B cell (primary cell): ENCODE data around the gene SKA1. TPM values are rescaled to one million over a fixed set of nuclear protein-coding genes. Genes with fewer than 3 reads are reported as not detected.
"Not testable (repeated sequence)": the region's sequence is repeated elsewhere in the genome, so short reads cannot be mapped to it uniquely, and the experiment has no call there.

Experiments used
- ATAC-seq: fragments of 200-7000 bp; cut with Tn5 transposase; one replicate; pipeline ENCODE4 v1.10.0; 2021; ENCODE audit warnings: low read depth, mild to moderate bottlenecking, moderate number of reproducible peaks, moderate library complexity
- CTCF ChIA-PET: fragments of 350-600 bp; sonication (Branson Sonifier 250); formaldehyde crosslinking; loops from one replicate; lab custom pipeline; 2021; ENCODE audit warnings: antibody characterized with exemption, inconsistent platforms; lab: Charles Lee
- POLR2A ChIA-PET: fragments of 350-600 bp; sonication (Branson Sonifier 250); formaldehyde crosslinking; loops from one replicate; lab custom pipeline; 2021; ENCODE audit warnings: antibody characterized with exemption; lab: Charles Lee
- DNase-seq: peaks from one replicate; pipeline ENCODE4 v3.0.0; 2013
- H2AFZ ChIP-seq: 2 replicates; pipeline ENCODE4 v1.6.1; 2012; ENCODE audit warnings: mild to moderate bottlenecking, low read depth, low read length; ENCODE audit not compliant: insufficient read depth, poor library complexity, severe bottlenecking
- H3K27ac ChIP-seq, 2 donors: 1 replicate in 1 of 2; 2 replicates in 1 of 2; pipeline ENCODE4 v1.5.1; 2012 to 2013; ENCODE audit warnings: low read length in 2 of 2, mild to moderate bottlenecking in 2 of 2, moderate library complexity in 1 of 2
- H3K27me3 ChIP-seq, 4 experiments: fragments of 200-600 bp in 1 of 4; sonication (generic) in 1 of 4; replicated peaks in 1 of 4; 1 replicate in 2 of 4; 2 replicates in 2 of 4; pipeline versions ENCODE4 v1.6.1 to v1.7.0; 2013 to 2016; ENCODE audit warnings: low read length in 3 of 4, mild to moderate bottlenecking in 2 of 4, mixed read lengths in 1 of 4, moderate library complexity in 1 of 4; ENCODE audit not compliant: insufficient read depth in 4 of 4, control insufficient read depth in 3 of 4; ENCODE audit errors: control extremely low read depth in 1 of 4
- H3K36me3 ChIP-seq, 2 experiments: replicated peaks in 1 of 2; 1 replicate in 1 of 2; 2 replicates in 1 of 2; pipeline versions ENCODE4 v1.6.1 to v1.7.1; 2013; ENCODE audit warnings: low read length in 1 of 2; ENCODE audit not compliant: insufficient read depth in 2 of 2, control insufficient read depth in 1 of 2; ENCODE audit errors: control extremely low read depth in 1 of 2, extremely low read depth in 1 of 2
- H3K4me1 ChIP-seq, 2 donors: fragments of 200-600 bp in 1 of 2; sonication (generic) in 1 of 2; 1 replicate in 1 of 2; 2 replicates in 1 of 2; pipeline versions ENCODE4 v1.5.1 to v1.6.1; 2013 to 2017; ENCODE audit warnings: low read length in 2 of 2; ENCODE audit not compliant: control insufficient read depth in 2 of 2, insufficient read depth in 2 of 2
- H3K4me2 ChIP-seq: replicated peaks from 2 replicates; pipeline ENCODE3; 2012; ENCODE audit warnings: mild to moderate bottlenecking, low read depth, low read length; ENCODE audit not compliant: poor library complexity, severe bottlenecking
- H3K4me3 ChIP-seq, 5 experiments: fragments of 200-600 bp in 1 of 5; sonication (generic) in 1 of 5; 1 replicate in 3 of 5; 2 replicates in 2 of 5; pipeline versions ENCODE4 v1.5.1 to v1.7.0; 2011 to 2016; ENCODE audit warnings: low read length in 4 of 5, mild to moderate bottlenecking in 4 of 5, low read depth in 2 of 5, control low read depth in 1 of 5, moderate library complexity in 1 of 5; ENCODE audit not compliant: insufficient read depth in 1 of 5; ENCODE audit errors: control extremely low read depth in 1 of 5, extremely low read depth in 1 of 5
- H3K79me2 ChIP-seq: fragments of 200-600 bp; sonication (generic); one replicate; pipeline ENCODE4 v1.6.0; 2016; ENCODE audit warnings: low read length; ENCODE audit not compliant: control insufficient read depth, insufficient read depth
- H3K9ac ChIP-seq: fragments of 200-600 bp; sonication (generic); 2 replicates; pipeline ENCODE4 v1.6.1; 2017; ENCODE audit warnings: mild to moderate bottlenecking, low read length, moderate library complexity
- H3K9me3 ChIP-seq, 3 donors: one replicate each; pipeline versions ENCODE4 v1.6.1 to v1.7.1; 2013; ENCODE audit warnings: low read length in 2 of 3; ENCODE audit not compliant: control insufficient read depth in 2 of 3, insufficient read depth in 1 of 3; ENCODE audit errors: control extremely low read depth in 1 of 3
- H4K20me1 ChIP-seq: 2 replicates; pipeline ENCODE4 v1.6.0; 2012; ENCODE audit warnings: mild to moderate bottlenecking, low read length; ENCODE audit not compliant: insufficient read depth, control insufficient read depth, poor library complexity, severe bottlenecking
- H3K27ac Mint-ChIP-seq: one replicate; pipeline ENCODE4 v1.8.0; 2021; ENCODE audit warnings: mixed read lengths
- H3K27me3 Mint-ChIP-seq: one replicate; pipeline ENCODE4 v1.8.0; 2021; ENCODE audit warnings: mixed read lengths
- H3K4me1 Mint-ChIP-seq: one replicate; pipeline ENCODE4 v1.8.0; 2021; ENCODE audit warnings: mixed read lengths
- H3K4me3 Mint-ChIP-seq: one replicate; pipeline ENCODE4 v1.8.0; 2021; ENCODE audit warnings: mixed read lengths
- H3K9me3 Mint-ChIP-seq: one replicate; pipeline ENCODE4 v1.8.0; 2022; ENCODE audit warnings: mixed read lengths; ENCODE audit not compliant: insufficient read depth
- CTCF ChIP-seq: fragments of 200-600 bp; IDR thresholded peaks from one replicate; pipeline ENCODE4 v1.8.0; 2022; ENCODE audit warnings: antibody characterized with exemption, mild to moderate bottlenecking
- EZH2 ChIP-seq: IDR thresholded peaks from 2 replicates; pipeline ENCODE4 v1.6.1; 2012; ENCODE audit warnings: borderline replicate concordance, low read depth, mild to moderate bottlenecking, moderate library complexity, low read length; ENCODE audit not compliant: insufficient read depth, poor library complexity, severe bottlenecking
- WGBS: methylation state at CpG from one replicate; pipeline ENCODE4 v1.1.5; 2013; ENCODE audit warnings: missing lambda C conversion rate; ENCODE audit not compliant: insufficient coverage; 5-methylcytosine and 5-hydroxymethylcytosine counted together
- intact Hi-C: fragments of 100-400 bp; cut with micrococcal nuclease; formaldehyde crosslinking; loops from one replicate; pipeline ENCODE4 v1.10.0; 2022
- polyA plus RNA-seq: library from polyadenylated mRNA; depleted of rRNA; stranded (reverse); fragments of >200 nt; gene quantifications from 2 replicates; pipeline ENCODE4 v1.2.3, GENCODE V29; 2012
- total RNA-seq, 2 donors: library from RNA; stranded (reverse); fragments of 120-200 nt in 1 of 2; gene quantifications; 1 replicate in 1 of 2; 2 replicates in 1 of 2; pipeline versions ENCODE4 v1.2.3 to v1.2.4, GENCODE V29; 2013 to 2022

The SKA1 gene
- total and polyA plus RNA-seq, 2 donors (not counting 1 experiment from before 2014, with no cell fraction given) = 0.28 to 0.52 TPM

- H3K9ac ChIP-seq, H4K20me1 ChIP-seq, H3K36me3 ChIP-seq, H3K27ac Mint-ChIP-seq, DNase-seq, H3K79me2 ChIP-seq, H3K4me1 Mint-ChIP-seq, H2AFZ ChIP-seq, ATAC-seq, H3K4me3 Mint-ChIP-seq, H3K9me3 Mint-ChIP-seq, intact Hi-C loops, H3K4me3 ChIP-seq, H3K4me1 ChIP-seq, POLR2A ChIA-PET, H3K27ac ChIP-seq, H3K4me2 ChIP-seq, H3K27me3 ChIP-seq, CTCF ChIA-PET: not testable (repeated sequence)
- 97% methylated on average over 18 of the region's 21 CpGs for WGBS
- peaks cover 0 to 11% (median 0%) of the 10 kb centered on the region in 3 donors for H3K9me3 ChIP-seq
- peaks cover 21% of the 10 kb centered on the region for H3K27me3 Mint-ChIP-seq
Observed at GRCh38 chr18:50417705-50418104, 42.9 kb downstream of the SKA1 start.

GRCh38 chr18:50418650-50419049 is 43.8 kb downstream of the SKA1 start:
- WGBS = 100% methylated on average over 1 of the region's 2 CpGs
- no peaks in the 10 kb centered on the region for H3K9me3 Mint-ChIP-seq
- ChIA-PET POLR2A (no interaction called here), CTCF (no interaction called here)
- Histone ChIP-seq H3K4me1 (no peaks in the 10 kb centered on the region), H3K27me3 (peaks cover 0 to 7% (median 3%) of the 10 kb centered on the region in 4 experiments), H2AFZ (no peak overlapping the region), H3K79me2 (no peaks in the 10 kb centered on the region), H3K4me2 (no peak overlapping the region), H3K36me3 (no peaks in the 10 kb centered on the region), H3K4me3 (no peak overlapping the region), H3K27ac (no peak overlapping the region), H3K9me3 (peaks cover 0 to 11% (median 0%) of the 10 kb centered on the region in 3 donors), H4K20me1 (no peaks in the 10 kb centered on the region), H3K9ac (no peak overlapping the region)
- DNase-seq = no peak
- no peak for ATAC-seq
- intact Hi-C loops = no loop called here
- H3K4me1 Mint-ChIP-seq = no peaks in the 10 kb centered on the region
- H3K27ac Mint-ChIP-seq = no peak overlapping the region
- no peak overlapping the region for H3K4me3 Mint-ChIP-seq
- TF ChIP-seq CTCF (no peak), EZH2 (no peak)
- H3K27me3 Mint-ChIP-seq = peaks cover 22% of the 10 kb centered on the region
